HCT116 (cell line): ENCODE results near the gene DOCK2. TPM values are rescaled to one million over a fixed set of nuclear protein-coding genes. Genes with fewer than 3 reads are reported as not detected.

Experiments
- ATAC-seq: fragments of 200-7000 bp; cut with Tn5 transposase; 2 replicates; pipeline ENCODE4 v1.9.1; 2020; ENCODE audit warnings: mild to moderate bottlenecking, moderate library complexity
- BruUV-seq: library from RNA; stranded (reverse); fragments of 400-500 nt; replicated peaks from 2 replicates; lab custom pipeline; 2021; lab: Mats Ljungman, UMichigan
- CTCF ChIA-PET: fragments of 300-600 bp; sonication (Branson Sonifier 250); formaldehyde crosslinking; loops from one replicate; lab custom pipeline; 2021; ENCODE audit warnings: antibody characterized with exemption; lab: Charles Lee
- POLR2A ChIA-PET: fragments of 300-600, 350-600 bp; sonication (Branson Sonifier 250); formaldehyde crosslinking; loops from one replicate; lab custom pipeline; 2021; ENCODE audit warnings: antibody characterized with exemption; lab: Charles Lee
- RAD21 ChIA-PET, 2 experiments: fragments of 300-600 bp; sonication (Branson Sonifier 250); formaldehyde crosslinking; loops; one replicate each; lab custom pipeline; 2023; ENCODE audit warnings: low total read pairs in 2 of 2; ENCODE audit not compliant: uncharacterized antibody in 2 of 2, unreplicated experiment in 2 of 2, low non-redundant PET in 1 of 2; lab: Charles Lee
- DNase-seq: peaks from one replicate; pipeline ENCODE4 v3.0.0-alpha.2; 2010; ENCODE audit warnings: low read depth, low spot score
- H2AFZ ChIP-seq: fragments of 200-600 bp; shearing (Covaris generic), sonication (generic); 2 replicates; pipeline ENCODE4 v1.6.1; 2017; ENCODE audit warnings: low read depth, mixed run types, mixed read lengths, antibody characterized with exemption, low read length; ENCODE audit not compliant: poor library complexity, severe bottlenecking
- H3K27ac ChIP-seq: 2 replicates; pipeline ENCODE4 v1.5.1; 2012; ENCODE audit warnings: low read depth, low read length
- H3K27me3 ChIP-seq: fragments of 200-600 bp; sonication (generic); 2 replicates; pipeline ENCODE4 v1.6.1; 2016; ENCODE audit warnings: mixed run types, low read length, mixed read lengths; ENCODE audit not compliant: insufficient read depth
- H3K36me3 ChIP-seq, 2 experiments: fragments of 200-500 bp in 1 of 2; fragments of 200-600 bp in 1 of 2; sonication (Bioruptor generic) in 1 of 2; sonication (generic) in 1 of 2; 2 replicates each; pipeline versions ENCODE4 v1.5.1 to v1.6.1; 2014 to 2016; ENCODE audit warnings: low read length in 2 of 2, inconsistent platforms in 1 of 2, mixed read lengths in 1 of 2, mixed run types in 1 of 2; ENCODE audit not compliant: insufficient read depth in 2 of 2, control insufficient read depth in 1 of 2
- H3K4me1 ChIP-seq, 2 experiments: fragments of 200-600 bp in 1 of 2; sonication (generic) in 1 of 2; 2 replicates each; pipeline versions ENCODE4 v1.5.1 to v1.6.1; 2012 to 2017; ENCODE audit warnings: low read length in 2 of 2, inconsistent platforms in 1 of 2, mild to moderate bottlenecking in 1 of 2, mixed read lengths in 1 of 2, mixed run types in 1 of 2, moderate library complexity in 1 of 2; ENCODE audit not compliant: insufficient read depth in 2 of 2, control insufficient read depth in 1 of 2
- H3K4me2 ChIP-seq: fragments of 200-600 bp; sonication (generic); 2 replicates; pipeline ENCODE4 v1.6.1; 2017; ENCODE audit warnings: mixed run types, low read length, mixed read lengths
- H3K4me3 ChIP-seq, 2 experiments: fragments of 200-600 bp in 1 of 2; sonication (generic) in 1 of 2; replicated peaks in 1 of 2; 2 replicates each; pipeline ENCODE4 v1.5.1; 2011 to 2016; ENCODE audit warnings: low read length in 2 of 2, control low read depth in 1 of 2, low read depth in 1 of 2, mild to moderate bottlenecking in 1 of 2, mixed read lengths in 1 of 2, mixed run types in 1 of 2
- H3K79me2 ChIP-seq: fragments of 200-600 bp; sonication (generic); 2 replicates; pipeline ENCODE4 v1.6.1; 2017; ENCODE audit warnings: mild to moderate bottlenecking, mixed run types, low read length, moderate library complexity, mixed read lengths; ENCODE audit not compliant: insufficient read depth
- H3K9ac ChIP-seq: fragments of 200-600 bp; sonication (generic); 2 replicates; pipeline ENCODE4 v1.6.1; 2016; ENCODE audit warnings: low read length, mixed read lengths
- H3K9me2 ChIP-seq: fragments of 200-600 bp; sonication (generic), shearing (Covaris generic); 2 replicates; pipeline ENCODE4 v1.6.1; 2017; ENCODE audit warnings: mixed run types, mild to moderate bottlenecking, moderate library complexity; ENCODE audit not compliant: insufficient read depth
- H3K9me3 ChIP-seq, 2 experiments: fragments of 200-500 bp in 1 of 2; fragments of 200-600 bp in 1 of 2; sonication (Bioruptor generic) in 1 of 2; sonication (generic) in 1 of 2; 2 replicates each; pipeline ENCODE4 v1.6.1; 2014 to 2017; ENCODE audit warnings: low read length in 2 of 2, mixed read lengths in 2 of 2, inconsistent platforms in 1 of 2, low read depth in 1 of 2, mild to moderate bottlenecking in 1 of 2, mixed run types in 1 of 2, moderate library complexity in 1 of 2; ENCODE audit not compliant: control insufficient read depth in 1 of 2, insufficient read depth in 1 of 2
- H4K20me1 ChIP-seq: fragments of 200-600 bp; sonication (generic), shearing (Covaris generic); 2 replicates; pipeline ENCODE4 v1.6.1; 2017; ENCODE audit warnings: mixed run types, mild to moderate bottlenecking, moderate library complexity; ENCODE audit not compliant: insufficient read depth
- ATF3 ChIP-seq: IDR thresholded peaks from 2 replicates; pipeline ENCODE4 v1.6.1; 2012
- CBX3 ChIP-seq: IDR thresholded peaks from 2 replicates; pipeline ENCODE4 v1.6.1; 2012; ENCODE audit warnings: low read depth
- CEBPB ChIP-seq: IDR thresholded peaks from 2 replicates; pipeline ENCODE4 v1.6.1; 2012; ENCODE audit warnings: low read depth
- CTCF ChIP-seq, 3 experiments: fragments of 200-600 bp in 1 of 3; sonication (generic) in 1 of 3; IDR thresholded peaks in 2 of 3; conservative IDR thresholded peaks in 1 of 3; 2 replicates each; pipeline ENCODE4 v1.5.1; 2012 to 2017; ENCODE audit warnings: low read depth in 2 of 3, low read length in 2 of 3, antibody characterized with exemption in 1 of 3, borderline replicate concordance in 1 of 3, control low read depth in 1 of 3, mild to moderate bottlenecking in 1 of 3, mixed read lengths in 1 of 3, mixed run types in 1 of 3, moderate library complexity in 1 of 3; ENCODE audit not compliant: insufficient read depth in 1 of 3
- EGR1 ChIP-seq: IDR thresholded peaks from 2 replicates; pipeline ENCODE4 v1.6.1; 2012; ENCODE audit warnings: low read depth
- ELF1 ChIP-seq: IDR thresholded peaks from 2 replicates; pipeline ENCODE4 v1.6.1; 2012; ENCODE audit warnings: low read depth, borderline replicate concordance
- EZH2 ChIP-seq: fragments of 200-600 bp; sonication (generic); IDR thresholded peaks from 2 replicates; pipeline ENCODE4 v1.6.1; 2017; ENCODE audit warnings: antibody characterized with exemption, mixed run types
- EZH2phosphoT487 ChIP-seq: fragments of 200-600 bp; IDR thresholded peaks from 2 replicates; pipeline ENCODE4 v1.6.1; 2018; ENCODE audit warnings: antibody characterized with exemption, borderline replicate concordance
- FOSL1 ChIP-seq: IDR thresholded peaks from 2 replicates; pipeline ENCODE4 v1.6.1; 2012; ENCODE audit warnings: low read depth
- JUND ChIP-seq: IDR thresholded peaks from 2 replicates; pipeline ENCODE4 v1.6.1; 2012
- POLR2A ChIP-seq: IDR thresholded peaks from 2 replicates; pipeline ENCODE4 v1.7.0; 2011; ENCODE audit warnings: borderline replicate concordance; ENCODE audit not compliant: insufficient read depth, insufficient read length; ENCODE audit errors: extremely low read depth
- POLR2AphosphoS5 ChIP-seq: IDR thresholded peaks from 2 replicates; pipeline ENCODE4 v1.6.1; 2011; ENCODE audit warnings: mild to moderate bottlenecking, low read depth, low read length, moderate library complexity
- RAD21 ChIP-seq: IDR thresholded peaks from 2 replicates; pipeline ENCODE4 v1.6.1; 2012; ENCODE audit warnings: low read depth, mild to moderate bottlenecking
- REST ChIP-seq: IDR thresholded peaks from 2 replicates; pipeline ENCODE4 v1.6.1; 2012; ENCODE audit warnings: low read depth
- SIN3A ChIP-seq: IDR thresholded peaks from 2 replicates; pipeline ENCODE4 v1.6.1; 2012; ENCODE audit warnings: low read depth
- SP1 ChIP-seq: IDR thresholded peaks from 2 replicates; pipeline ENCODE4 v1.6.1; 2012; ENCODE audit warnings: low read depth
- TCF7L2 ChIP-seq: IDR thresholded peaks from 2 replicates; pipeline ENCODE4 v1.7.0; 2011; ENCODE audit warnings: borderline replicate concordance, inconsistent platforms; ENCODE audit not compliant: insufficient read depth, insufficient read length; ENCODE audit errors: extremely low read depth
- YY1 ChIP-seq: IDR thresholded peaks from 2 replicates; pipeline ENCODE4 v1.6.1; 2011; ENCODE audit warnings: low read length, low read depth, moderate library complexity, mild to moderate bottlenecking; ENCODE audit not compliant: insufficient replicate concordance; ENCODE audit errors: extremely low read depth
- ZFX ChIP-seq: fragments of 450-650 bp; IDR thresholded peaks from 2 replicates; pipeline ENCODE4 v1.6.1; 2017
- ZNF274 ChIP-seq: fragments of 200-500 bp; sonication (Bioruptor generic); IDR thresholded peaks from 2 replicates; pipeline ENCODE4 v1.6.1; 2014; ENCODE audit warnings: mild to moderate bottlenecking, low read depth, low read length, inconsistent platforms
- intact Hi-C: fragments of 100-400 bp; cut with micrococcal nuclease; formaldehyde crosslinking; loops from 2 replicates; pipeline ENCODE4 v1.10.0; 2022
- total RNA-seq: library from RNA; stranded (reverse); gene quantifications from one replicate; pipeline ENCODE4 v1.2.1, GENCODE V29; 2021; ENCODE audit not compliant: unreplicated experiment

Gene DOCK2
- total RNA-seq, 1 experiment from 2014 or later: 0.89 TPM

GRCh38 chr5:169697511-169697890 is 60.4 kb downstream of the DOCK2 start:
- DNase-seq (no peak), ATAC-seq (no peak)
- Histone ChIP-seq H3K4me2 (no peak overlapping the region), H3K4me3 (no peak overlapping the region), H3K27ac (no peak overlapping the region), H3K9ac (no peak overlapping the region), H3K4me1 (peaks cover 0 to 21% of the 10 kb centered on the region in 2 experiments; a peak in 3 of 4 replicates), H3K36me3 (no peaks in the 10 kb centered on the region), H2AFZ (no peak overlapping the region), H3K9me2 (no peaks in the 10 kb centered on the region), H3K27me3 (peaks cover 31% of the 10 kb centered on the region), H4K20me1 (no peaks in the 10 kb centered on the region), H3K79me2 (no peaks in the 10 kb centered on the region), H3K9me3 (no peaks in the 10 kb centered on the region)
- intact Hi-C loops: no loop called here
- ChIA-PET CTCF (interaction anchor here (0.7 kb wide), 1 partner anchor 21 kb away, joined by 3 read pairs; no protein-coding TSS in a partner anchor), POLR2A (no interaction called here), RAD21 (no interaction called here)
- BruUV-seq: no TSS peak
- TF ChIP-seq YY1 (no peak), JUND (no peak), EZH2 (no peak), ELF1 (no peak), ZFX (no peak), POLR2A (no peak), EGR1 (no peak), CBX3 (no peak), ZNF274 (no peak), ATF3 (no peak), RAD21 (no peak), REST (no peak), SP1 (no peak), EZH2phosphoT487 (no peak), CEBPB (no peak), FOSL1 (no peak), SIN3A (no peak), CTCF (IDR thresholded peaks at IDR 0.05 in 2 of 3, conservative IDR thresholded peaks at IDR 0.05 in 1 of 3; ENCODE audit: borderline replicate concordance in 1 of 3, insufficient read depth in 1 of 3, low read depth in 2 of 3, low read length in 2 of 3) (no peak), TCF7L2 (no peak), POLR2AphosphoS5 (no peak)
